A673 (cell line): Measurements from ENCODE around the gene BSG. TPM values are rescaled to one million over a fixed set of nuclear protein-coding genes. Genes with fewer than 3 reads are reported as not detected.
"Not testable (repeated sequence)": the region's sequence is repeated elsewhere in the genome, so short reads cannot be mapped to it uniquely, and the experiment has no call there.

ENCODE experiments used
- BruUV-seq: library from RNA; stranded (reverse); fragments of 400-500 nt; replicated peaks from 2 replicates; lab custom pipeline; 2021; lab: Mats Ljungman, UMichigan
- CTCF ChIA-PET: fragments of 300-600 bp; sonication (Branson Sonifier 250); formaldehyde crosslinking; loops from one replicate; lab custom pipeline; 2022; ENCODE audit warnings: antibody characterized with exemption; lab: Charles Lee
- POLR2A ChIA-PET: fragments of 300-600 bp; sonication (Branson Sonifier 250); formaldehyde crosslinking; loops from one replicate; lab custom pipeline; 2022; ENCODE audit warnings: antibody characterized with exemption; ENCODE audit not compliant: low non-redundant PET; lab: Charles Lee
- DNase-seq: peaks from one replicate; pipeline ENCODE4 v3.0.0-alpha.2; 2015; ENCODE audit warnings: low spot score
- H3K27ac ChIP-seq: fragments of 200-600 bp; sonication (generic); 2 replicates; pipeline ENCODE4 v1.5.1; 2016; ENCODE audit warnings: mixed run types, low read depth, mild to moderate bottlenecking, mixed read lengths, antibody characterized with exemption, low read length; ENCODE audit not compliant: poor library complexity, severe bottlenecking
- H3K27me3 ChIP-seq: fragments of 200-600 bp; sonication (generic); replicated peaks from 2 replicates; pipeline ENCODE4 v1.6.1; 2017; ENCODE audit warnings: mixed run types, low read depth, mild to moderate bottlenecking, mixed read lengths, antibody characterized with exemption, low read length; ENCODE audit not compliant: insufficient read depth, poor library complexity
- H3K36me3 ChIP-seq: fragments of 200-600 bp; sonication (generic); 2 replicates; pipeline ENCODE4 v1.6.1; 2016; ENCODE audit warnings: mixed run types, mild to moderate bottlenecking, mixed read lengths, antibody characterized with exemption, low read length; ENCODE audit not compliant: insufficient read depth, poor library complexity, severe bottlenecking
- H3K4me1 ChIP-seq: fragments of 200-600 bp; sonication (generic); 2 replicates; pipeline ENCODE4 v1.6.1; 2017; ENCODE audit warnings: mixed run types, mild to moderate bottlenecking, mixed read lengths, antibody characterized with exemption, low read length; ENCODE audit not compliant: insufficient read depth, poor library complexity, severe bottlenecking
- H3K4me3 ChIP-seq: fragments of 200-600 bp; sonication (generic); 2 replicates; pipeline ENCODE4 v1.5.1; 2016; ENCODE audit warnings: low read depth, mixed run types, mild to moderate bottlenecking, mixed read lengths, low read length; ENCODE audit not compliant: poor library complexity, severe bottlenecking
- H3K9me3 ChIP-seq: fragments of 200-600 bp; sonication (generic); 2 replicates; pipeline ENCODE4 v1.6.1; 2016; ENCODE audit warnings: mixed run types, low read depth, mild to moderate bottlenecking, mixed read lengths, antibody characterized with exemption, low read length; ENCODE audit not compliant: poor library complexity, severe bottlenecking
- EZH2 ChIP-seq: fragments of 200-600 bp; sonication (generic); IDR thresholded peaks from 2 replicates; pipeline ENCODE4 v1.6.1; 2017; ENCODE audit warnings: borderline replicate concordance, low read depth, mild to moderate bottlenecking, mixed read lengths, antibody characterized with exemption, low read length; ENCODE audit not compliant: poor library complexity, severe bottlenecking
- intact Hi-C: fragments of 100-400 bp; cut with micrococcal nuclease; formaldehyde crosslinking; loops from one replicate; pipeline ENCODE4 v1.10.0; 2022; ENCODE audit not compliant: unreplicated experiment
- total RNA-seq: library from RNA; stranded (reverse); gene quantifications from 2 replicates; pipeline ENCODE4 v1.2.3, GENCODE V29; 2021
- TF ChIP-seq, protein P1 (sequence below): fragments of 300-800, 200-600 bp; sonication (generic); conservative IDR thresholded peaks from 2 replicates; pipeline ENCODE4 v1.5.1; 2017; ENCODE audit warnings: low read depth, mild to moderate bottlenecking, antibody characterized with exemption, low read length, moderate library complexity, mixed read lengths

The BSG gene
- total RNA-seq, 1 experiment from 2014 or later, result 865 TPM

DNA sequence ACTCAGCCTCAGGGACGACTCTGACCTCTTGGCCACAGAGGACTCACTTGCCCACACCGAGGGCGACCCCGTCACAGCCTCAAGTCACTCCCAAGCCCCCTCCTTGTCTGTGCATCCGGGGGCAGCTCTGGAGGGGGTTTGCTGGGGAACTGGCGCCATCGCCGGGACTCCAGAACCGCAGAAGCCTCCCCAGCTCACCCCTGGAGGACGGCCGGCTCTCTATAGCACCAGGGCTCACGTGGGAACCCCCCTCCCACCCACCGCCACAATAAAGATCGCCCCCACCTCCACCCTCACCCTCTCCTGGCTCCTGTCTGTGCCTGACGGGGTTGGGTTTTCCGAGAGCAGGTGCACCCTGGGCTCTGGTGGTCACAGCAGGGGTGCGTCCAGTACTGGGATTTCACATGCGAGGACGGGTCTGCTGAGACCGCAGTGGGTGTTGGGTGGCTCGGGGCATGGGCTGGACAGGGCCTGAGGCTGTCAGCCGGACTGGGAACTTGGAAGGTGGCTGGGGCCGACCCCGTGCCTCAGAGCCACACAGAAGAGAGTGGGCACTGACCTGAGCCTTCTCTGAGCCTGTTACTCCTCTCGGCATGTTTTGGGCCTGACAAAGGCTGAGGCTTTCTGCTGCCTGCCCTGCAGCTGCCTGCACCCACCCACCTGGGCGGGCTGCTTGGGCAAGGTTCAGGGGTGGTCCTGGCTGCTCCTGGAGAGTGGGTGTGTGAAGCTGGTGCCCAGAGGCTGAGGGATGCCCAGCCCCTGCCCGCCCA is 11.0 kb downstream of the BSG start:
- BruUV-seq, result no TSS peak
- POLR2A ChIA-PET, result no interaction called here
- TF ChIP-seq EZH2, result no peak
- TF ChIP-seq, protein P1, sequence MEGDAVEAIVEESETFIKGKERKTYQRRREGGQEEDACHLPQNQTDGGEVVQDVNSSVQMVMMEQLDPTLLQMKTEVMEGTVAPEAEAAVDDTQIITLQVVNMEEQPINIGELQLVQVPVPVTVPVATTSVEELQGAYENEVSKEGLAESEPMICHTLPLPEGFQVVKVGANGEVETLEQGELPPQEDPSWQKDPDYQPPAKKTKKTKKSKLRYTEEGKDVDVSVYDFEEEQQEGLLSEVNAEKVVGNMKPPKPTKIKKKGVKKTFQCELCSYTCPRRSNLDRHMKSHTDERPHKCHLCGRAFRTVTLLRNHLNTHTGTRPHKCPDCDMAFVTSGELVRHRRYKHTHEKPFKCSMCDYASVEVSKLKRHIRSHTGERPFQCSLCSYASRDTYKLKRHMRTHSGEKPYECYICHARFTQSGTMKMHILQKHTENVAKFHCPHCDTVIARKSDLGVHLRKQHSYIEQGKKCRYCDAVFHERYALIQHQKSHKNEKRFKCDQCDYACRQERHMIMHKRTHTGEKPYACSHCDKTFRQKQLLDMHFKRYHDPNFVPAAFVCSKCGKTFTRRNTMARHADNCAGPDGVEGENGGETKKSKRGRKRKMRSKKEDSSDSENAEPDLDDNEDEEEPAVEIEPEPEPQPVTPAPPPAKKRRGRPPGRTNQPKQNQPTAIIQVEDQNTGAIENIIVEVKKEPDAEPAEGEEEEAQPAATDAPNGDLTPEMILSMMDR, result no peak
- intact Hi-C loops, result no loop called here
- DNase-seq, result no peak
- CTCF ChIA-PET, result no interaction called here
- Histone ChIP-seq H3K36me3 (peaks cover 44% of the 10 kb centered on the region), H3K27me3 (no peaks in the 10 kb centered on the region), H3K4me3 (no peak overlapping the region), H3K27ac (no peak overlapping the region), H3K9me3 (no peaks in the 10 kb centered on the region), H3K4me1 (peaks cover 3% of the 10 kb centered on the region)

DNA sequence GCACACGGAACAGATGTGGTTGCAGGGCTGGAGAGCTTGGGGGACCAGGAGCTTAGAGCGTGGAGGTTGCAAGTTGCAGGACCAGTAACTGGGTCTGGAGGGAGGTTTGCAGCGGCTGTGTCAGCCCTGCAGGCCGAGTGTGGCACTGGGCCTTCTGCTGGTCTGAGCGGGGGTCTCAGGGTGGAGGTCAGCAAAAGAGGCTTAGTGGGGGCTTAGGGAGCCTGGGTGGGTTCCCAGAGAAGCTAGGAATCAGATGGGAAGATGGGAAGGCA is 11.5 kb downstream of the BSG start:
- H3K4me1 ChIP-seq, result peaks cover 8% of the 10 kb centered on the region
- H3K27ac ChIP-seq, result no peak overlapping the region
- no peak for DNase-seq
- no TSS peak for BruUV-seq
- H3K9me3 ChIP-seq, result no peaks in the 10 kb centered on the region
- no peaks in the 10 kb centered on the region for H3K27me3 ChIP-seq
- peaks cover 43% of the 10 kb centered on the region for H3K36me3 ChIP-seq
- intact Hi-C loops, result no loop called here
- no peak overlapping the region for H3K4me3 ChIP-seq
- TF ChIP-seq EZH2, result no peak
- TF ChIP-seq, protein P1, result no peak
- ChIA-PET POLR2A (no interaction called here), CTCF (interaction anchor here (0.6 to 1.2 kb wide), 3 partner anchors 9 to 150 kb away, joined by 3 to 4 read pairs (median 4); no protein-coding TSS in a partner anchor)

DNA sequence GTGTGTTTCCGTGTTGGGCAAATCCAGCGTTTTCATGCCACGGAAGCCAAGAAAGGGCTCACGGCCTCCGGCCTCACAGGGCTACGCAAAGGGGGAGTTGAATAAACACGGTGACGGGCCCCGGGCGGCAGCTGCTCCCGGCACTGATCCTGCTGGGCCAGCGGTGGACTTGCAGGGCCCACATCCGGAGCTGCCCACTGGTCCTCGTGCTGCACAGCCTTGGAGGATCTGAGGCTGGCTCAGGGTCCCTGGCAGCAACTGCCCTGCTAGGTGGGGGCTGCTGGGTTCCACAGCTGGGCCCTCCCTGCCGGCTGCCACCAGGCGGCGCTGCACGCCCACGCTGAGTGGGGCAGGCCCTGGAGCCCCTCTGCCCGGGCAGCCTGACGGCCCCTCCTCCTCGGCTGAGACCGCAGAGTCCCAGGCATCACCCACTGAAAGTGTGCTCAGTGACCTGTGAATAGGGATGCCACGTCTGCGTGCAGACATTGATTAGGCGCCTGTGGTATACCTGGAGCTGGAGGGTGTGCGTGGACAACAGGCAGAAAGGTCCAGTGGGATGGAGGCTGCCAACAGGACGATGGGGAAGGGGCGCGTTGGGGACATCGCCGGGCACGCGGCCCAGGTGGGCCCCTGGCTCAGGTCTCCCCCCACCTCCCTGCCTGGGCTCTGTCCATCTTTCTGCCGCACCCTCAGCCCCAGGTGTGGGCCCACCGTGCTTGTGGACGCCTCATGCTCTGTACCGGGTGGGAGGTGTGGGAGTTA is 12.0 kb downstream of the BSG start:
- TF ChIP-seq, protein P1, result peak; percentile 98
- no peak for TF ChIP-seq EZH2
- no peaks in the 10 kb centered on the region for H3K9me3 ChIP-seq
- H3K27ac ChIP-seq, result no peak overlapping the region
- intact Hi-C loops, result loop anchor here (5.0 kb wide), 2 partner anchors 43 to 148 kb away; no protein-coding TSS in a partner anchor
- CTCF ChIA-PET, result interaction anchor here (0.6 to 1.2 kb wide), 3 partner anchors 9 to 150 kb away, joined by 3 to 4 read pairs (median 4); no protein-coding TSS in a partner anchor
- no TSS peak for BruUV-seq
- H3K27me3 ChIP-seq, result no peaks in the 10 kb centered on the region
- H3K4me3 ChIP-seq, result no peak overlapping the region
- peaks cover 40% of the 10 kb centered on the region for H3K36me3 ChIP-seq
- peaks cover 13% of the 10 kb centered on the region for H3K4me1 ChIP-seq
- POLR2A ChIA-PET, result no interaction called here
- peak; percentile 83 for DNase-seq

DNA sequence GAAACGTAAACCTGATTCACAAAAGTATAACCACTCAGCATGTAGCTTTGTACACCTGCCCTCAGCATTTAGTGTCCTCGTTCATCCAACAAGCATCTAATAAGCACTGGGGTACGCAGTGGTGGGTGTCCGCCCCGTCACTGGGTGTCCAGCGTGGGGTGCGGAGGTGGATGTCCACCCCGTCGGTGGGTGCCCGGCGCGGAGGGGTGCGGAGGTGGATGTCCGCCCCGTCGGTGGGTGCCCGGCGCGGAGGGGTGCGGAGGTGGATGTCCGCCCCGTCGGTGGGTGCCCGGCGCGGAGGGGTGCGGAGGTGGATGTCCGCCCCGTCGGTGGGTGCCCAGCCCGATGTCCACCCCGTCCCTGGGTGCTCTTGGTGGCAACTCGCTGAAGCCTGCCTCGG is 12.8 kb downstream of the BSG start:
- BruUV-seq, H3K27ac ChIP-seq, POLR2A ChIA-PET, H3K4me3 ChIP-seq, DNase-seq, H3K9me3 ChIP-seq, H3K27me3 ChIP-seq: not testable (repeated sequence)
- CTCF ChIA-PET, result interaction anchor here (0.6 to 1.2 kb wide), 3 partner anchors 10 to 294 kb away, joined by 3 to 4 read pairs (median 4); no protein-coding TSS in a partner anchor
- Histone ChIP-seq H3K36me3 (peaks cover 34% of the 10 kb centered on the region), H3K4me1 (peaks cover 13% of the 10 kb centered on the region)
- intact Hi-C loops, result loop anchor here (5.0 kb wide), 2 partner anchors 42 to 147 kb away; no protein-coding TSS in a partner anchor
